ENCODE data around the gene MOCOS. TPM values are rescaled to one million over a fixed set of nuclear protein-coding genes. Genes with fewer than 3 reads are reported as not detected.

Gene MOCOS
- total RNA-seq, 4 donors from 2014 or later: 2.6 to 5.7 (median 4.4) TPM

DNA sequence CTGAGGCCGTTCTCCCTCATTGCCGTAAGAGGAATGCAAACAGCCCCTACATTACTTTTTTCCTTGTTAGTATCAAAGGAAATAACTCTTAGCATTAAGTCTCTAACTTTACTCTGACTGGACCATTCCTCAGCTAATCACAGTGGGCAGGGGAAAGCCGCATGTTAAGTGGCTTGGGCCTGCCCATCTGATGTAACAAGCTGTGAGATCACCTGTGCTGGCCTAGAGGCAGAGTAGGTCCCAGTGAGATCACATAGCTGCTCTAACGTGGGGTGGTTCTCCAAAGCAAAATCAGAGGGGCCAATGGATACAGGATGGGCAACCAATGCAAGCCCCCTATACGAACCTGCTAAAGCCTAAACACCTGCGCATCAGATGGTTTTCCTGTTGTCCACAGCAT lies 5.9 kb upstream of the MOCOS start:
- 81 to 89% methylated on average over 2 to 6 of the region's 6 CpGs for WGBS, 2 donors (ENCODE audit: low coverage in 1 of 2)

DNA sequence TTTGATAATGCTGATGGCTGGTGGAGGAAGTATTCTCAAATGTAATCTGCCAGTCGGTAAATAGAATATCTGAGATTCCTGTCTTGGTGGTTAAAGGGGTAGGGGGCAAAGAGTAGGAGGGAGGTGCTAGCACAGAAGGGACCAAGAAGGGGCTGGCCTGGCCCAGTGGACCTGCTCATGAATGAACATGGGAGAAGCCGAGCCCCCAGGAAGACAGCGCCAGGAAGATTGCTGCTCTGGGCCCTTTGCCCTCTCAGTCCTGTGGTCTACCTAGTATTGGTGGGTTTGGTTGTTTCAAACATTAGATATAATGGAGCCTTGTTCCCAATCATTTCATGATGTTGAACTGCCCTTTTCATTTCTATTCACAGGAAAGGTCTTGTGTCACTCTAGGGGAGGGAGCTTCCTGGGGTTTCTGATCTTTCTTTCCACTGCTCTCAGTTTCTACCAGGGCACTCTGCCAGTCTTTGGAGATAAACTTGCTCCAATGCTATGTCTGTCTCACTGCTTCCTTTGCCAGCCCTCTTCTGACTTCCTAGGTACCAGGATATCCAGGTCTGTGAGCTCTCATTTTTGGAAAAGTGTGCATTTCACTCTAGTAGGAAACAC lies 5.3 kb upstream of the MOCOS start:
- H3K9me3 ChIP-seq: no peaks in the 10 kb centered on the region
- H3K27ac ChIP-seq: no peak overlapping the region
- H3K27me3 ChIP-seq: no peaks in the 10 kb centered on the region
- H3K4me3 ChIP-seq: no peak overlapping the region
- no peak for DNase-seq
- WGBS, 2 donors (ENCODE audit: low coverage in 1 of 2): 86 to 91% methylated on average over 3 of the region's 3 CpGs
- TF ChIP-seq, protein P1, sequence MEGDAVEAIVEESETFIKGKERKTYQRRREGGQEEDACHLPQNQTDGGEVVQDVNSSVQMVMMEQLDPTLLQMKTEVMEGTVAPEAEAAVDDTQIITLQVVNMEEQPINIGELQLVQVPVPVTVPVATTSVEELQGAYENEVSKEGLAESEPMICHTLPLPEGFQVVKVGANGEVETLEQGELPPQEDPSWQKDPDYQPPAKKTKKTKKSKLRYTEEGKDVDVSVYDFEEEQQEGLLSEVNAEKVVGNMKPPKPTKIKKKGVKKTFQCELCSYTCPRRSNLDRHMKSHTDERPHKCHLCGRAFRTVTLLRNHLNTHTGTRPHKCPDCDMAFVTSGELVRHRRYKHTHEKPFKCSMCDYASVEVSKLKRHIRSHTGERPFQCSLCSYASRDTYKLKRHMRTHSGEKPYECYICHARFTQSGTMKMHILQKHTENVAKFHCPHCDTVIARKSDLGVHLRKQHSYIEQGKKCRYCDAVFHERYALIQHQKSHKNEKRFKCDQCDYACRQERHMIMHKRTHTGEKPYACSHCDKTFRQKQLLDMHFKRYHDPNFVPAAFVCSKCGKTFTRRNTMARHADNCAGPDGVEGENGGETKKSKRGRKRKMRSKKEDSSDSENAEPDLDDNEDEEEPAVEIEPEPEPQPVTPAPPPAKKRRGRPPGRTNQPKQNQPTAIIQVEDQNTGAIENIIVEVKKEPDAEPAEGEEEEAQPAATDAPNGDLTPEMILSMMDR (IDR thresholded peaks at IDR 0.05): no peak
- TF ChIP-seq POLR2A (IDR thresholded peaks at IDR 0.05): no peak
- no peak for TF ChIP-seq EP300 (IDR thresholded peaks at IDR 0.05; ENCODE audit: low read depth)
- TF ChIP-seq POLR2AphosphoS5 (IDR thresholded peaks at IDR 0.05): no peak
- peaks cover 5 to 23% (median 9%) of the 10 kb centered on the region in 4 donors for H3K4me1 ChIP-seq
- in situ Hi-C loops (cut with MboI; ENCODE audit: low pct_ligation_motif_present in 1 of 4, low pct_unique_long_range_greater_than_20kb in 1 of 4, low sequenced_read_pairs in 3 of 4): no loop called here
- H3K36me3 ChIP-seq: no peaks in the 10 kb centered on the region
- intact Hi-C loops (cut with DNase I; ENCODE audit: low total_unique reads): no loop called here

More for the DNA sequence above, 5.9 kb upstream of the MOCOS start:
- H3K9me3 ChIP-seq: no peaks in the 10 kb centered on the region
- TF ChIP-seq, protein P1 (IDR thresholded peaks at IDR 0.05): no peak
- TF ChIP-seq POLR2A (IDR thresholded peaks at IDR 0.05) (no peak), POLR2AphosphoS5 (IDR thresholded peaks at IDR 0.05) (no peak), EP300 (IDR thresholded peaks at IDR 0.05; ENCODE audit: low read depth) (no peak)
- no peaks in the 10 kb centered on the region for H3K27me3 ChIP-seq
- no peak overlapping the region for H3K4me3 ChIP-seq
- intact Hi-C loops (cut with DNase I; ENCODE audit: low total_unique reads) (no loop called here), in situ Hi-C loops (cut with MboI; ENCODE audit: low pct_ligation_motif_present in 1 of 4, low pct_unique_long_range_greater_than_20kb in 1 of 4, low sequenced_read_pairs in 3 of 4) (no loop called here)
- peaks cover 2 to 21% (median 6%) of the 10 kb centered on the region in 4 donors for H3K4me1 ChIP-seq
- H3K36me3 ChIP-seq: no peaks in the 10 kb centered on the region
- no peak overlapping the region for H3K27ac ChIP-seq
- DNase-seq: no peak

DNA sequence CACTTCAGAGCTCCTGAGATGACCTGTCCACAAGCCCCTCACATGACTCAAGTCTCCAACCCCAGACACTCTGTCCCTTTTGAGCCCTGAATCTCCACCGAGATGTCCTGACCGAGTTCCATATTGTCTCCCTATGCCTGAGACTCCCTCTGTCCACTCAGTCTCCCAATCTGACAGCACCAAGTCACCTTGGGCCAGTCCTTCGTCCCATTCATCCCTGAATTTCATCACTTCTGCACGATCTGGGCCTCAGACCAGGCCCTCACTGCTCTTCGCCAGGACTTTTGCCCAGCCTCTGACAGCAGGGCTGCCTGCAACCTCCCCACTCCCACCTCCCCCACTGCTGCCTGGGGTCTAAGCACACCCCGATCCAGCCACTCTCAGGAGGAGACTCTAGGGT lies 4.3 kb upstream of the MOCOS start:
- no peak overlapping the region for H3K27ac ChIP-seq
- H3K27me3 ChIP-seq: no peaks in the 10 kb centered on the region
- 80 to 95% methylated on average over 1 to 6 of the region's 6 CpGs for WGBS, 2 donors (ENCODE audit: low coverage in 1 of 2)
- TF ChIP-seq EP300 (IDR thresholded peaks at IDR 0.05; ENCODE audit: low read depth) (no peak), POLR2A (IDR thresholded peaks at IDR 0.05) (no peak), POLR2AphosphoS5 (IDR thresholded peaks at IDR 0.05) (no peak)
- TF ChIP-seq, protein P1 (IDR thresholded peaks at IDR 0.05): no peak
- in situ Hi-C loops (cut with MboI; ENCODE audit: low pct_ligation_motif_present in 1 of 4, low pct_unique_long_range_greater_than_20kb in 1 of 4, low sequenced_read_pairs in 3 of 4) (no loop called here), intact Hi-C loops (cut with DNase I; ENCODE audit: low total_unique reads) (no loop called here)
- no peaks in the 10 kb centered on the region for H3K36me3 ChIP-seq
- no peaks in the 10 kb centered on the region for H3K9me3 ChIP-seq
- H3K4me1 ChIP-seq: peaks cover 7 to 27% (median 16%) of the 10 kb centered on the region in 4 donors
- no peak overlapping the region for H3K4me3 ChIP-seq
- DNase-seq: no peak

DNA sequence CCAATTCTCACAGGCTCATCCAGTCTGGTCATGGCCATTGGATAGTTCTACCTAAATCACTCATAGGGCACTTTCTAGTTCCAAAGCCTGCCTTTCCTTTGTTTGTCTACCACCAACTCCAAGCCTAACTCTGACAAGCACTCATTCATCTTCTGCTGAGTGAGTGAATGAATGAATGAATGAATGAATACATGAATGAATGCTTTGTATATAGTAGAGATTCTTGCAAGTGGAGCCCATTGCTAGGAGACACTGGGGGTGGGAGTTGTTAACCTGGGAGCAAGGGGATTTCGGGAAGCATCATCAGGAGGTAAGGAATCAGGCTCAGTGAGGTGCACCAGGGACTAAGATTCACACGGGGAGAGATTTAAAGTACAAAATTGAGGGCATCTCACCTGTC lies 3.3 kb upstream of the MOCOS start:
- no peak for DNase-seq
- Histone ChIP-seq H3K27ac (no peak overlapping the region), H3K9me3 (no peaks in the 10 kb centered on the region), H3K4me1 (peaks cover 10 to 31% (median 18%) of the 10 kb centered on the region in 4 donors), H3K27me3 (no peaks in the 10 kb centered on the region), H3K36me3 (no peaks in the 10 kb centered on the region), H3K4me3 (no peak overlapping the region)
- TF ChIP-seq POLR2AphosphoS5 (IDR thresholded peaks at IDR 0.05) (no peak), POLR2A (IDR thresholded peaks at IDR 0.05) (no peak), EP300 (IDR thresholded peaks at IDR 0.05; ENCODE audit: low read depth) (no peak)
- TF ChIP-seq, protein P1 (IDR thresholded peaks at IDR 0.05): no peak
- 89% methylated on average over 2 of the region's 2 CpGs for WGBS, 2 donors (ENCODE audit: low coverage in 1 of 2)
- intact Hi-C loops (cut with DNase I; ENCODE audit: low total_unique reads) (no loop called here), in situ Hi-C loops (cut with MboI; ENCODE audit: low pct_ligation_motif_present in 1 of 4, low pct_unique_long_range_greater_than_20kb in 1 of 4, low sequenced_read_pairs in 3 of 4) (no loop called here)

Measured in transverse colon (tissue), 4 donors.